GM18907 (cell line): ENCODE data around the gene MRPL50.

Experiments used
- ATAC-seq: cut with Tn5 transposase; IDR thresholded peaks from one replicate; pipeline ENCODE4 v1.9.1; 2021; ENCODE audit warnings: mild to moderate bottlenecking, moderate library complexity; ENCODE audit not compliant: unreplicated experiment

The MRPL50 gene

GRCh38 chr9:101342595-101342994 is 55.8 kb downstream of the MRPL50 start:
- no peak for ATAC-seq

GRCh38 chr9:101341958-101342357 is 56.5 kb downstream of the MRPL50 start:
- no peak for ATAC-seq
